Activated naive CD8-positive, alpha-beta T cell treated with anti-CD3 and anti-CD28 coated beads for 36 hours (primary cell): ENCODE measurements around the gene RYR2. TPM values are rescaled to one million over a fixed set of nuclear protein-coding genes. Genes with fewer than 3 reads are reported as not detected.

Experiments used
- DNase-seq: peaks from one replicate; pipeline ENCODE4 v3.0.0; 2021
- H3K27ac Mint-ChIP-seq: one replicate; pipeline ENCODE4 v1.8.0; 2022; ENCODE audit warnings: mild to moderate bottlenecking, moderate library complexity, mixed read lengths
- H3K27me3 Mint-ChIP-seq: one replicate; pipeline ENCODE4 v1.8.0; 2022; ENCODE audit warnings: mild to moderate bottlenecking, mixed read lengths
- H3K36me3 Mint-ChIP-seq: one replicate; pipeline ENCODE4 v1.8.0; 2021; ENCODE audit warnings: mild to moderate bottlenecking, mixed read lengths
- H3K4me1 Mint-ChIP-seq: one replicate; pipeline ENCODE4 v1.8.0; 2021; ENCODE audit warnings: mixed read lengths
- H3K4me3 Mint-ChIP-seq: one replicate; pipeline ENCODE4 v1.8.0; 2022; ENCODE audit warnings: mild to moderate bottlenecking, moderate library complexity, mixed read lengths
- H3K9me3 Mint-ChIP-seq: one replicate; pipeline ENCODE4 v1.8.0; 2022; ENCODE audit warnings: mixed read lengths
- total RNA-seq, 2 experiments: library from RNA; stranded (reverse); gene quantifications; one replicate each; pipeline ENCODE4 v1.2.3, GENCODE V29; 2021

RYR2 gene
- total RNA-seq, 2 experiments from 2014 or later: not detected

GRCh38 chr1:237171454-237172117 lies 129.6 kb downstream of the RYR2 start:
- Mint-ChIP-seq H3K36me3 (no peaks in the 10 kb centered on the region), H3K4me1 (no peaks in the 10 kb centered on the region), H3K9me3 (peaks cover 1% of the 10 kb centered on the region), H3K4me3 (no peak overlapping the region), H3K27me3 (peaks cover 13% of the 10 kb centered on the region), H3K27ac (no peak overlapping the region)
- DNase-seq: no peak

GRCh38 chr1:237172118-237172485 lies 130.1 kb downstream of the RYR2 start:
- Mint-ChIP-seq H3K27me3 (peaks cover 13% of the 10 kb centered on the region), H3K4me3 (no peak overlapping the region), H3K4me1 (no peaks in the 10 kb centered on the region), H3K36me3 (no peaks in the 10 kb centered on the region), H3K9me3 (peaks cover 1% of the 10 kb centered on the region), H3K27ac (no peak overlapping the region)
- DNase-seq: no peak

- Mint-ChIP-seq H3K36me3 (no peaks in the 10 kb centered on the region), H3K27me3 (peaks cover 3% of the 10 kb centered on the region), H3K27ac (no peak overlapping the region), H3K4me3 (no peak overlapping the region), H3K9me3 (no peaks in the 10 kb centered on the region), H3K4me1 (no peaks in the 10 kb centered on the region)
- DNase-seq: no peak
Observed at GRCh38 chr1:237179503-237179902, 137.5 kb downstream of the RYR2 start.

- H3K9me3 Mint-ChIP-seq: no peaks in the 10 kb centered on the region
- peaks cover 3% of the 10 kb centered on the region for H3K27me3 Mint-ChIP-seq
- H3K4me3 Mint-ChIP-seq: no peak overlapping the region
Observed at GRCh38 chr1:237180256-237180655, 138.3 kb downstream of the RYR2 start.

GRCh38 chr1:237181743-237182317 lies 139.8 kb downstream of the RYR2 start:
- Mint-ChIP-seq H3K4me3 (no peak overlapping the region), H3K27me3 (peaks cover 3% of the 10 kb centered on the region), H3K27ac (no peak overlapping the region), H3K4me1 (no peaks in the 10 kb centered on the region), H3K9me3 (no peaks in the 10 kb centered on the region), H3K36me3 (no peaks in the 10 kb centered on the region)
- DNase-seq: no peak

More at GRCh38 chr1:237180256-237180655, 138.3 kb downstream of the RYR2 start:
- no peak for DNase-seq
- Mint-ChIP-seq H3K27ac (no peak overlapping the region), H3K36me3 (no peaks in the 10 kb centered on the region), H3K4me1 (no peaks in the 10 kb centered on the region)

GRCh38 chr1:237183963-237184540 lies 142.1 kb downstream of the RYR2 start:
- H3K27me3 Mint-ChIP-seq: peaks cover 3% of the 10 kb centered on the region
- no peaks in the 10 kb centered on the region for H3K36me3 Mint-ChIP-seq
- DNase-seq: no peak
- H3K27ac Mint-ChIP-seq: no peak overlapping the region
- H3K4me3 Mint-ChIP-seq: no peak overlapping the region
- H3K4me1 Mint-ChIP-seq: no peaks in the 10 kb centered on the region
- H3K9me3 Mint-ChIP-seq: no peaks in the 10 kb centered on the region

GRCh38 chr1:237186675-237187074 lies 144.7 kb downstream of the RYR2 start:
- no peaks in the 10 kb centered on the region for H3K36me3 Mint-ChIP-seq
- no peaks in the 10 kb centered on the region for H3K9me3 Mint-ChIP-seq
- no peak overlapping the region for H3K4me3 Mint-ChIP-seq
- H3K4me1 Mint-ChIP-seq: no peaks in the 10 kb centered on the region
- H3K27ac Mint-ChIP-seq: no peak overlapping the region
- no peak for DNase-seq
- peaks cover 7% of the 10 kb centered on the region for H3K27me3 Mint-ChIP-seq

GRCh38 chr1:237187842-237188241 lies 145.9 kb downstream of the RYR2 start:
- Mint-ChIP-seq H3K36me3 (no peaks in the 10 kb centered on the region), H3K4me3 (no peak overlapping the region), H3K27me3 (peaks cover 3% of the 10 kb centered on the region), H3K27ac (no peak overlapping the region), H3K9me3 (no peaks in the 10 kb centered on the region), H3K4me1 (no peaks in the 10 kb centered on the region)
- no peak for DNase-seq

- H3K27ac Mint-ChIP-seq: no peak overlapping the region
- no peak overlapping the region for H3K4me3 Mint-ChIP-seq
- H3K9me3 Mint-ChIP-seq: no peaks in the 10 kb centered on the region
- H3K27me3 Mint-ChIP-seq: peaks cover 3% of the 10 kb centered on the region
- DNase-seq: no peak
- no peaks in the 10 kb centered on the region for H3K4me1 Mint-ChIP-seq
- H3K36me3 Mint-ChIP-seq: no peaks in the 10 kb centered on the region
Observed at GRCh38 chr1:237191403-237191802, 149.4 kb downstream of the RYR2 start.

- peaks cover 10% of the 10 kb centered on the region for H3K27me3 Mint-ChIP-seq
- H3K4me3 Mint-ChIP-seq: no peak overlapping the region
- no peaks in the 10 kb centered on the region for H3K36me3 Mint-ChIP-seq
- no peaks in the 10 kb centered on the region for H3K4me1 Mint-ChIP-seq
- no peak overlapping the region for H3K27ac Mint-ChIP-seq
- no peaks in the 10 kb centered on the region for H3K9me3 Mint-ChIP-seq
- no peak for DNase-seq
Observed at GRCh38 chr1:237197470-237198425, 155.8 kb downstream of the RYR2 start.

- Mint-ChIP-seq H3K4me3 (no peak overlapping the region), H3K4me1 (no peaks in the 10 kb centered on the region), H3K27ac (no peak overlapping the region), H3K27me3 (peaks cover 10% of the 10 kb centered on the region), H3K9me3 (no peaks in the 10 kb centered on the region), H3K36me3 (no peaks in the 10 kb centered on the region)
- DNase-seq: no peak
Observed at GRCh38 chr1:237199026-237199425, 157.0 kb downstream of the RYR2 start.

GRCh38 chr1:237201155-237201554 lies 159.2 kb downstream of the RYR2 start:
- Mint-ChIP-seq H3K4me1 (no peaks in the 10 kb centered on the region), H3K9me3 (no peaks in the 10 kb centered on the region)

GRCh38 chr1:237204841-237205240 lies 162.9 kb downstream of the RYR2 start:
- no peaks in the 10 kb centered on the region for H3K4me1 Mint-ChIP-seq
- no peaks in the 10 kb centered on the region for H3K9me3 Mint-ChIP-seq

More at GRCh38 chr1:237201155-237201554, 159.2 kb downstream of the RYR2 start:
- Mint-ChIP-seq H3K4me3 (no peak overlapping the region), H3K27ac (no peak overlapping the region), H3K27me3 (peaks cover 14% of the 10 kb centered on the region), H3K36me3 (no peaks in the 10 kb centered on the region)
- no peak for DNase-seq

GRCh38 chr1:237205400-237206064 lies 163.5 kb downstream of the RYR2 start:
- H3K4me3 Mint-ChIP-seq: no peak overlapping the region
- H3K4me1 Mint-ChIP-seq: no peaks in the 10 kb centered on the region
- no peak overlapping the region for H3K27ac Mint-ChIP-seq
- no peaks in the 10 kb centered on the region for H3K9me3 Mint-ChIP-seq
- peaks cover 10% of the 10 kb centered on the region for H3K27me3 Mint-ChIP-seq
- DNase-seq: no peak
- no peaks in the 10 kb centered on the region for H3K36me3 Mint-ChIP-seq

More at GRCh38 chr1:237204841-237205240, 162.9 kb downstream of the RYR2 start:
- DNase-seq: no peak
- H3K27ac Mint-ChIP-seq: no peak overlapping the region
- no peaks in the 10 kb centered on the region for H3K36me3 Mint-ChIP-seq
- H3K27me3 Mint-ChIP-seq: peaks cover 14% of the 10 kb centered on the region
- no peak overlapping the region for H3K4me3 Mint-ChIP-seq

- no peaks in the 10 kb centered on the region for H3K36me3 Mint-ChIP-seq
- no peak overlapping the region for H3K27ac Mint-ChIP-seq
- H3K9me3 Mint-ChIP-seq: no peaks in the 10 kb centered on the region
- H3K4me1 Mint-ChIP-seq: no peaks in the 10 kb centered on the region
- H3K4me3 Mint-ChIP-seq: no peak overlapping the region
- peaks cover 10% of the 10 kb centered on the region for H3K27me3 Mint-ChIP-seq
- no peak for DNase-seq
Observed at GRCh38 chr1:237206065-237206414, 164.1 kb downstream of the RYR2 start.
